Measurements from ENCODE around the gene ZBTB7A. TPM values are rescaled to one million over a fixed set of nuclear protein-coding genes. Genes with fewer than 3 reads are reported as not detected.

Gene ZBTB7A
- total RNA-seq, 4 donors from 2014 or later, result 64.9 to 97.7 (median 86.7) TPM

- H3K4me1 ChIP-seq, result peaks cover 0 to 52% (median 22%) of the 10 kb centered on the region in 4 donors
- WGBS, 2 donors, result 69 to 78% methylated on average over 33 of the region's 33 CpGs
- no peak for TF ChIP-seq EP300 (IDR thresholded peaks at IDR 0.05)
- TF ChIP-seq, protein P1, sequence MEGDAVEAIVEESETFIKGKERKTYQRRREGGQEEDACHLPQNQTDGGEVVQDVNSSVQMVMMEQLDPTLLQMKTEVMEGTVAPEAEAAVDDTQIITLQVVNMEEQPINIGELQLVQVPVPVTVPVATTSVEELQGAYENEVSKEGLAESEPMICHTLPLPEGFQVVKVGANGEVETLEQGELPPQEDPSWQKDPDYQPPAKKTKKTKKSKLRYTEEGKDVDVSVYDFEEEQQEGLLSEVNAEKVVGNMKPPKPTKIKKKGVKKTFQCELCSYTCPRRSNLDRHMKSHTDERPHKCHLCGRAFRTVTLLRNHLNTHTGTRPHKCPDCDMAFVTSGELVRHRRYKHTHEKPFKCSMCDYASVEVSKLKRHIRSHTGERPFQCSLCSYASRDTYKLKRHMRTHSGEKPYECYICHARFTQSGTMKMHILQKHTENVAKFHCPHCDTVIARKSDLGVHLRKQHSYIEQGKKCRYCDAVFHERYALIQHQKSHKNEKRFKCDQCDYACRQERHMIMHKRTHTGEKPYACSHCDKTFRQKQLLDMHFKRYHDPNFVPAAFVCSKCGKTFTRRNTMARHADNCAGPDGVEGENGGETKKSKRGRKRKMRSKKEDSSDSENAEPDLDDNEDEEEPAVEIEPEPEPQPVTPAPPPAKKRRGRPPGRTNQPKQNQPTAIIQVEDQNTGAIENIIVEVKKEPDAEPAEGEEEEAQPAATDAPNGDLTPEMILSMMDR (IDR thresholded peaks at IDR 0.05), result no peak
- TF ChIP-seq POLR2A (IDR thresholded peaks at IDR 0.05), result no peak
- no peaks in the 10 kb centered on the region for H3K27me3 ChIP-seq
- no peak for DNase-seq (ENCODE audit: low spot score in 2 of 2)
- H3K4me3 ChIP-seq, result no peak overlapping the region
- peaks cover 0 to 75% (median 8%) of the 10 kb centered on the region in 3 donors for H3K36me3 ChIP-seq
- H3K27ac ChIP-seq, result peak overlapping the region in 3 of 4 donors; percentile 34 to 81 (median 78)
- H3K9me3 ChIP-seq, result no peaks in the 10 kb centered on the region
Measured at GRCh38 chr19:4038057-4038456, 28.6 kb downstream of the ZBTB7A start.

GRCh38 chr19:4037301-4037949 is 29.3 kb downstream of the ZBTB7A start:
- no peak for TF ChIP-seq POLR2A (IDR thresholded peaks at IDR 0.05)
- no peak for TF ChIP-seq EP300 (IDR thresholded peaks at IDR 0.05)
- TF ChIP-seq, protein P1 (IDR thresholded peaks at IDR 0.05), result no peak
- H3K4me1 ChIP-seq, result peaks cover 0 to 52% (median 18%) of the 10 kb centered on the region in 4 donors
- WGBS, 2 donors, result 86 to 87% methylated on average over 38 to 54 of the region's 54 CpGs
- H3K27ac ChIP-seq, result peak overlapping the region in 3 of 4 donors; percentile 34 to 81 (median 78)
- peaks cover 0 to 74% (median 8%) of the 10 kb centered on the region in 3 donors for H3K36me3 ChIP-seq
- no peaks in the 10 kb centered on the region for H3K27me3 ChIP-seq
- H3K9me3 ChIP-seq, result no peaks in the 10 kb centered on the region
- DNase-seq (ENCODE audit: low spot score in 2 of 2), result no peak
- no peak overlapping the region for H3K4me3 ChIP-seq

GRCh38 chr19:4036576-4037300 is 30.0 kb downstream of the ZBTB7A start:
- Histone ChIP-seq H3K4me3 (no peak overlapping the region), H3K4me1 (peaks cover 0 to 56% (median 20%) of the 10 kb centered on the region in 4 donors), H3K27ac (peak overlapping the region in 2 of 4 donors; percentile 78 to 81), H3K9me3 (no peaks in the 10 kb centered on the region), H3K27me3 (no peaks in the 10 kb centered on the region), H3K36me3 (peaks cover 0 to 70% (median 8%) of the 10 kb centered on the region in 3 donors)
- 90 to 94% methylated on average over 19 to 23 of the region's 25 CpGs for WGBS, 2 donors
- TF ChIP-seq POLR2A (IDR thresholded peaks at IDR 0.05), result no peak
- TF ChIP-seq EP300 (IDR thresholded peaks at IDR 0.05), result no peak
- TF ChIP-seq, protein P1 (IDR thresholded peaks at IDR 0.05), result no peak
- no peak for DNase-seq (ENCODE audit: low spot score in 2 of 2)

GRCh38 chr19:4035582-4035981 is 31.1 kb downstream of the ZBTB7A start:
- no peak for DNase-seq (ENCODE audit: low spot score in 2 of 2)
- Histone ChIP-seq H3K4me1 (peaks cover 0 to 68% (median 29%) of the 10 kb centered on the region in 4 donors), H3K4me3 (no peak overlapping the region), H3K27ac (peak overlapping the region in 3 of 4 donors; percentile 56 to 87 (median 80)), H3K36me3 (peaks cover 0 to 69% (median 8%) of the 10 kb centered on the region in 3 donors), H3K9me3 (no peaks in the 10 kb centered on the region), H3K27me3 (no peaks in the 10 kb centered on the region)
- TF ChIP-seq POLR2A (IDR thresholded peaks at IDR 0.05) (no peak), EP300 (IDR thresholded peaks at IDR 0.05) (no peak)
- TF ChIP-seq, protein P1 (IDR thresholded peaks at IDR 0.05), result no peak
- WGBS, 2 donors, result 74 to 81% methylated on average over 10 of the region's 10 CpGs

Data from tibial nerve (tissue), 4 donors.